IMR-90 (cell line): ENCODE measurements around the gene HERC3. TPM values are rescaled to one million over a fixed set of nuclear protein-coding genes. Genes with fewer than 3 reads are reported as not detected.

Experiments
- ATAC-seq: fragments of 200-7000 bp; cut with Tn5 transposase; 2 replicates; pipeline ENCODE4 v1.9.1; 2020; ENCODE audit warnings: low read depth, mild to moderate bottlenecking, moderate library complexity
- BruUV-seq: library from RNA; stranded (reverse); fragments of 400-500 nt; replicated peaks from 2 replicates; lab custom pipeline; 2021; lab: Mats Ljungman, UMichigan
- CTCF ChIA-PET: fragments of 300-600 bp; formaldehyde crosslinking; extraction: SDS; loops from one replicate; lab custom pipeline; 2021; ENCODE audit warnings: antibody characterized with exemption; lab: Yijun Ruan, JAX
- POLR2A ChIA-PET: fragments of 300-600 bp; sonication (Branson Sonifier 250); formaldehyde crosslinking; loops from one replicate; lab custom pipeline; 2022; ENCODE audit warnings: antibody characterized with exemption; ENCODE audit not compliant: unreplicated experiment; lab: Charles Lee
- DNase-seq: peaks from one replicate; pipeline ENCODE4 v3.0.0; 2013
- H2AFZ ChIP-seq: replicated peaks from 2 replicates; pipeline ENCODE3; 2013; ENCODE audit warnings: low read length, mild to moderate bottlenecking; ENCODE audit not compliant: poor library complexity
- H2AK5ac ChIP-seq: 2 replicates; pipeline ENCODE4 v1.6.1; 2013; ENCODE audit warnings: low read depth, low read length, inconsistent platforms
- H2AK9ac ChIP-seq: replicated peaks from 2 replicates; pipeline ENCODE3; 2013; ENCODE audit warnings: mild to moderate bottlenecking, low read depth, low read length, moderate library complexity; ENCODE audit not compliant: poor library complexity
- H2BK120ac ChIP-seq: 2 replicates; pipeline ENCODE4 v1.6.1; 2013; ENCODE audit warnings: low read depth, low read length, inconsistent platforms
- H2BK15ac ChIP-seq: 3 replicates; pipeline ENCODE4 v1.6.1; 2013; ENCODE audit warnings: low read depth, low read length, inconsistent platforms
- H2BK20ac ChIP-seq: 2 replicates; pipeline ENCODE4 v1.6.1; 2013; ENCODE audit warnings: low read depth, mild to moderate bottlenecking, inconsistent platforms, low read length, moderate library complexity
- H2BK5ac ChIP-seq: 2 replicates; pipeline ENCODE4 v1.6.1; 2013; ENCODE audit warnings: mild to moderate bottlenecking, low read depth, low read length, inconsistent platforms; ENCODE audit not compliant: poor library complexity, severe bottlenecking
- H3K14ac ChIP-seq: replicated peaks from 2 replicates; pipeline ENCODE4 v1.6.1; 2013; ENCODE audit warnings: low read depth, low read length, inconsistent platforms
- H3K18ac ChIP-seq: 2 replicates; pipeline ENCODE4 v1.6.1; 2013; ENCODE audit warnings: low read depth, low read length, control low read depth
- H3K23ac ChIP-seq: 2 replicates; pipeline ENCODE4 v1.6.1; 2013; ENCODE audit warnings: low read depth, low read length, inconsistent platforms
- H3K27ac ChIP-seq: 2 replicates; pipeline ENCODE4 v1.5.1; 2013; ENCODE audit warnings: mild to moderate bottlenecking, control low read depth, low read length; ENCODE audit not compliant: insufficient read depth
- H3K27me3 ChIP-seq: 2 replicates; pipeline ENCODE4 v1.6.1; 2013; ENCODE audit warnings: low read length; ENCODE audit not compliant: control insufficient read depth, insufficient read depth
- H3K36me3 ChIP-seq: 2 replicates; pipeline ENCODE4 v1.6.1; 2013; ENCODE audit warnings: low read length, mixed read lengths; ENCODE audit not compliant: control insufficient read depth, insufficient read depth
- H3K4ac ChIP-seq: 2 replicates; pipeline ENCODE4 v1.6.1; 2013; ENCODE audit warnings: low read depth, low read length, inconsistent platforms
- H3K4me1 ChIP-seq: 2 replicates; pipeline ENCODE4 v1.6.1; 2013; ENCODE audit warnings: low read length, mixed read lengths; ENCODE audit not compliant: control insufficient read depth, insufficient read depth
- H3K4me2 ChIP-seq: 2 replicates; pipeline ENCODE4 v1.6.1; 2013; ENCODE audit warnings: low read depth, mild to moderate bottlenecking, control low read depth, low read length, moderate library complexity
- H3K4me3 ChIP-seq: 2 replicates; pipeline ENCODE4 v1.5.1; 2013; ENCODE audit warnings: low read depth, mild to moderate bottlenecking, control low read depth, low read length, moderate library complexity; ENCODE audit not compliant: insufficient read depth
- H3K56ac ChIP-seq: 2 replicates; pipeline ENCODE4 v1.6.1; 2013; ENCODE audit warnings: low read length, inconsistent platforms; ENCODE audit not compliant: insufficient read depth; ENCODE audit errors: extremely low read depth
- H3K79me1 ChIP-seq, 2 experiments: 2 replicates each; pipeline ENCODE4 v1.6.1; 2013; ENCODE audit warnings: low read length in 2 of 2, inconsistent platforms in 1 of 2, low read depth in 1 of 2
- H3K9ac ChIP-seq: 2 replicates; pipeline ENCODE4 v1.6.1; 2013; ENCODE audit warnings: low read depth, low read length, control low read depth
- H3K9me1 ChIP-seq: 2 replicates; pipeline ENCODE4 v1.6.1; 2013; ENCODE audit warnings: low read length, inconsistent platforms; ENCODE audit not compliant: insufficient read depth
- H3K9me3 ChIP-seq: 2 replicates; pipeline ENCODE4 v1.6.1; 2013; ENCODE audit warnings: low read length; ENCODE audit not compliant: control insufficient read depth, insufficient read depth
- H4K20me1 ChIP-seq: 2 replicates; pipeline ENCODE4 v1.6.1; 2013; ENCODE audit warnings: low read length, inconsistent platforms; ENCODE audit not compliant: insufficient read depth
- H4K5ac ChIP-seq: 2 replicates; pipeline ENCODE4 v1.6.1; 2013; ENCODE audit warnings: mild to moderate bottlenecking, low read depth, low read length, control low read depth
- H4K8ac ChIP-seq, 2 experiments: 2 replicates each; pipeline ENCODE4 v1.6.1; 2013; ENCODE audit warnings: low read depth in 2 of 2, low read length in 2 of 2, control low read depth in 1 of 2, inconsistent platforms in 1 of 2
- H4K91ac ChIP-seq: 2 replicates; pipeline ENCODE4 v1.6.1; 2013; ENCODE audit warnings: low read depth, low read length, inconsistent platforms; ENCODE audit not compliant: insufficient read depth
- BHLHE40 ChIP-seq: fragments of 150-350 bp; IDR thresholded peaks from 2 replicates; pipeline ENCODE4 v1.6.1; 2016; ENCODE audit warnings: mild to moderate bottlenecking, low read depth, low read length
- CEBPB ChIP-seq: IDR thresholded peaks from 2 replicates; pipeline ENCODE4 v1.6.1; 2012; ENCODE audit warnings: low read depth, low read length, improper control_type of control experiment
- CHD1 ChIP-seq: IDR thresholded peaks from 2 replicates; pipeline ENCODE4 v1.6.1; 2012; ENCODE audit warnings: low read depth, low read length, improper control_type of control experiment
- FOS ChIP-seq: fragments of 150-350 bp; IDR thresholded peaks from 2 replicates; pipeline ENCODE4 v1.6.1; 2016; ENCODE audit warnings: low read depth, low read length
- MAFK ChIP-seq: IDR thresholded peaks from 2 replicates; pipeline ENCODE4 v1.6.1; 2012; ENCODE audit warnings: low read depth, low read length, improper control_type of control experiment
- MAZ ChIP-seq: IDR thresholded peaks from 2 replicates; pipeline ENCODE4 v1.6.1; 2012; ENCODE audit warnings: low read depth, mild to moderate bottlenecking, low read length, improper control_type of control experiment, moderate library complexity, borderline replicate concordance
- MXI1 ChIP-seq: IDR thresholded peaks from 2 replicates; pipeline ENCODE4 v1.6.1; 2012; ENCODE audit warnings: low read depth, mild to moderate bottlenecking, low read length, moderate library complexity, borderline replicate concordance
- NFE2L2 ChIP-seq: fragments of 150-350 bp; IDR thresholded peaks from 2 replicates; pipeline ENCODE4 v1.6.1; 2016; ENCODE audit warnings: low read depth, mild to moderate bottlenecking, low read length
- POLR2A ChIP-seq: IDR thresholded peaks from 2 replicates; pipeline ENCODE4 v1.6.1; 2012; ENCODE audit warnings: mild to moderate bottlenecking, low read depth, low read length
- RCOR1 ChIP-seq: IDR thresholded peaks from 2 replicates; pipeline ENCODE4 v1.6.1; 2012; ENCODE audit warnings: mild to moderate bottlenecking, low read length, improper control_type of control experiment; ENCODE audit not compliant: insufficient replicate concordance
- RFX5 ChIP-seq: IDR thresholded peaks from 2 replicates; pipeline ENCODE4 v1.8.0; 2012; ENCODE audit warnings: low read depth, mild to moderate bottlenecking, low read length, moderate library complexity
- SMC3 ChIP-seq: fragments of 150-350 bp; IDR thresholded peaks from 2 replicates; pipeline ENCODE4 v1.6.1; 2016; ENCODE audit warnings: low read depth, mild to moderate bottlenecking, antibody characterized with exemption, low read length, moderate library complexity
- WGBS, 2 experiments: methylation state at CpG; one replicate each; pipeline versions ENCODE4 v1.1.5 to v1.1.7; 2013; ENCODE audit warnings: missing lambda C conversion rate in 2 of 2; ENCODE audit not compliant: insufficient read length in 1 of 2; ENCODE audit errors: extremely low coverage in 2 of 2; 5-methylcytosine and 5-hydroxymethylcytosine counted together
- dilution Hi-C: fragments of 300-500 bp; cut with HindIII; formaldehyde crosslinking; loops from one replicate; pipeline ENCODE4 v1.14.3; 2018; ENCODE audit warnings: low sequenced_read_pairs; ENCODE audit not compliant: unreplicated experiment
- in situ Hi-C: fragments of 300-500 bp; cut with MboI; formaldehyde crosslinking; loops from 3 replicates; pipeline ENCODE4 v1.14.3; 2019; ENCODE audit warnings: low sequenced_read_pairs, inconsistent platforms, mixed read lengths
- intact Hi-C: fragments of 100-400 bp; cut with micrococcal nuclease; formaldehyde crosslinking; loops from 2 replicates; pipeline ENCODE4 v1.10.0; 2022
- polyA plus RNA-seq, 3 experiments: library from polyadenylated mRNA; depleted of rRNA; stranded (reverse); fragments of >200 nt; gene quantifications; 2 replicates each; pipeline ENCODE4 v1.2.3, GENCODE V29; 2012; ENCODE audit warnings: low replicate concordance in 1 of 3
- total RNA-seq: library from RNA; depleted of rRNA; stranded (reverse); fragments of >200 nt; gene quantifications from 2 replicates; pipeline ENCODE4 v1.2.3, GENCODE V29; 2012
- TF ChIP-seq, protein P1 (sequence below): fragments of 150-350 bp; IDR thresholded peaks from 2 replicates; pipeline ENCODE4 v1.6.1; 2016; ENCODE audit warnings: low read depth, mild to moderate bottlenecking, low read length, moderate library complexity, borderline replicate concordance
- TF ChIP-seq, protein P2 (sequence below): fragments of 150-350 bp; IDR thresholded peaks from 2 replicates; pipeline ENCODE4 v1.6.1; 2017; ENCODE audit warnings: mild to moderate bottlenecking, antibody characterized with exemption, low read length, low read depth

The HERC3 gene
- total and polyA plus RNA-seq, 2 of the 4 experiments (the other 2 are of a cell fraction), result 8.9 to 9.5 TPM

DNA sequence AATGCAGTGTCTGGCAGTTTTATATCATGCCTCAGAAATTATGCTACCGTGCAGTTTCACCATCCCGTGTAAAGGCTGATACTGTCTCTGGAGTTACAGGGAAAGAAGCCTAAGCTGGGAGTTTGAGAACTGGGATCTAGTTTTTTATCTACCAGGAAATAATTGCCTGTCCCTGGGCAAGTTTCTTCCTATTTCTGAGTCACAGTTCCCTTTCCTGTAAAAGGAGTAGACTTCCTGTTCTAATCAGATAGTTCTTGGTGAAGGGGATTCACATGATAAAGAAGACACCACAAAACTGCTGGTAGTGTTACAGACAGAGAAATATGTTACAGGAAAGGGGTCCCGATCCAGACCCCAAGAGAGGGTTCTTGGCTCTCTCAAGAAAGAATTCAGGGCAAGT, 17.1 kb downstream of the HERC3 start:
- Histone ChIP-seq H3K14ac (no peak overlapping the region), H2BK15ac (no peak overlapping the region), H4K5ac (no peak overlapping the region), H3K36me3 (peaks cover 5% of the 10 kb centered on the region), H3K4me3 (no peak overlapping the region), H3K9me3 (no peaks in the 10 kb centered on the region), H3K9me1 (peaks cover 15% of the 10 kb centered on the region), H2AK9ac (no peak overlapping the region), H4K20me1 (no peaks in the 10 kb centered on the region; the same call in 1 of the 2 replicates), H2BK5ac (no peak overlapping the region), H3K4me1 (peaks cover 16% of the 10 kb centered on the region), H2BK20ac (no peak overlapping the region), H2AFZ (no peak overlapping the region), H4K91ac (no peak overlapping the region), H3K23ac (no peak overlapping the region), H3K27ac (no peak overlapping the region), H3K9ac (no peak overlapping the region), H2AK5ac (no peak overlapping the region), H3K56ac (no peak overlapping the region), H3K79me1 (peaks cover 18 to 44% of the 10 kb centered on the region in 2 experiments; a peak in 3 of 4 replicates), H3K18ac (no peak overlapping the region), H3K27me3 (no peaks in the 10 kb centered on the region), H3K4me2 (no peak overlapping the region), H2BK120ac (no peak overlapping the region), H3K4ac (no peak overlapping the region), H4K8ac (no peak overlapping the region)
- ChIA-PET CTCF (no interaction called here), POLR2A (no interaction called here)
- no peak for TF ChIP-seq POLR2A
- TF ChIP-seq RCOR1, result no peak
- TF ChIP-seq, protein P1, sequence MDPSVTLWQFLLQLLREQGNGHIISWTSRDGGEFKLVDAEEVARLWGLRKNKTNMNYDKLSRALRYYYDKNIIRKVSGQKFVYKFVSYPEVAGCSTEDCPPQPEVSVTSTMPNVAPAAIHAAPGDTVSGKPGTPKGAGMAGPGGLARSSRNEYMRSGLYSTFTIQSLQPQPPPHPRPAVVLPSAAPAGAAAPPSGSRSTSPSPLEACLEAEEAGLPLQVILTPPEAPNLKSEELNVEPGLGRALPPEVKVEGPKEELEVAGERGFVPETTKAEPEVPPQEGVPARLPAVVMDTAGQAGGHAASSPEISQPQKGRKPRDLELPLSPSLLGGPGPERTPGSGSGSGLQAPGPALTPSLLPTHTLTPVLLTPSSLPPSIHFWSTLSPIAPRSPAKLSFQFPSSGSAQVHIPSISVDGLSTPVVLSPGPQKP, result no peak
- no peak for TF ChIP-seq BHLHE40
- TF ChIP-seq RFX5, result no peak
- no peak for TF ChIP-seq MAZ
- TF ChIP-seq SMC3, result no peak
- no peak for TF ChIP-seq CHD1
- TF ChIP-seq, protein P2, sequence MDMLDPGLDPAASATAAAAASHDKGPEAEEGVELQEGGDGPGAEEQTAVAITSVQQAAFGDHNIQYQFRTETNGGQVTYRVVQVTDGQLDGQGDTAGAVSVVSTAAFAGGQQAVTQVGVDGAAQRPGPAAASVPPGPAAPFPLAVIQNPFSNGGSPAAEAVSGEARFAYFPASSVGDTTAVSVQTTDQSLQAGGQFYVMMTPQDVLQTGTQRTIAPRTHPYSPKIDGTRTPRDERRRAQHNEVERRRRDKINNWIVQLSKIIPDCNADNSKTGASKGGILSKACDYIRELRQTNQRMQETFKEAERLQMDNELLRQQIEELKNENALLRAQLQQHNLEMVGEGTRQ, result no peak
- no peak for TF ChIP-seq CEBPB
- TF ChIP-seq MXI1, result no peak
- TF ChIP-seq MAFK, result no peak
- TF ChIP-seq FOS, result no peak
- TF ChIP-seq NFE2L2, result no peak
- no CpG with 5 or more reads among the region's 3 CpGs for WGBS, 2 experiments
- in situ Hi-C loops, result no loop called here
- DNase-seq, result no peak
- BruUV-seq, result no TSS peak
- intact Hi-C loops, result no loop called here
- ATAC-seq, result no peak
- dilution Hi-C loops, result no loop called here
